ENCODE data around the gene ISCU. TPM values are rescaled to one million over a fixed set of nuclear protein-coding genes. Genes with fewer than 3 reads are reported as not detected.

ISCU gene
- total RNA-seq, 1 donor from 2014 or later: 78.9 TPM

DNA sequence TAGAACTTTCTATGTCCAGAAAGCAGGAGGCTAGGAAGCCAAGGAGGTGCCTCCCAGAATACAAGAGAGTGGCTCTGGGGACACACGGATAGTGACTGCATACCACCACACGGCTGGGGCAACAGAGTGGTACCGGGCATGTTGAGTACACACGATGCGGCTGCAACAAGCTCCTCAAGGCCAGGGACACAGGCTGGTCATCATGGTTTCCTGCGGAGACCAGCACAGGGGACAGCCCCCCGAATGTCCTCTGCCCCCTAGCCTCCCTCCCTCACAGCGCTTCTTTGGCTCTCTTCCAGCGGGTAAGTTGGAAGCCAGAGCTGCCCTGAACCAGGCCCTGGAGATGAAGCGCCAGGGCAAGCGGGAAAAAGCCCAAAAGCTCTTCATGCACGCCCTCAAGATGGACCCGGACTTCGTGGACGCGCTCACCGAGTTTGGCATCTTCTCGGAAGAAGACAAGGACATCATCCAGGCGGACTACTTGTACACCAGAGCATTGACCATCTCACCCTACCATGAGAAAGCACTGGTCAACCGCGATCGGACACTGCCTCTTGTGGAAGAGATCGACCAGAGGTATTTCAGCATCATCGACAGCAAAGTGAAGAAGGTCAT lies 44.2 kb upstream of the ISCU start:
- no peaks in the 10 kb centered on the region for H3K27me3 ChIP-seq
- peaks cover 28% of the 10 kb centered on the region for H3F3A ChIP-seq (ENCODE audit: low read depth)
- H3K9ac ChIP-seq: no peak overlapping the region
- peaks cover 12% of the 10 kb centered on the region for H3K79me2 ChIP-seq (ENCODE audit: low read depth)
- peaks cover 8% of the 10 kb centered on the region for H3K4me1 ChIP-seq
- H3K4me3 ChIP-seq: no peak overlapping the region
- H4K20me1 ChIP-seq (ENCODE audit: low read depth): peaks cover 20% of the 10 kb centered on the region
- H3K36me3 ChIP-seq: peaks cover 16% of the 10 kb centered on the region
- no peak overlapping the region for H2AFZ ChIP-seq (replicated peaks)
- H3K9me3 ChIP-seq (ENCODE audit: low read depth): no peaks in the 10 kb centered on the region
- peaks cover 15% of the 10 kb centered on the region for H3K4me1 Mint-ChIP-seq
- H3K27me3 Mint-ChIP-seq (ENCODE audit: insufficient read depth, low read depth): peaks cover 16% of the 10 kb centered on the region
- H3K4me3 Mint-ChIP-seq: no peak overlapping the region
- H3K9me3 Mint-ChIP-seq: no peaks in the 10 kb centered on the region
- H3K4me2 ChIP-seq: no peak overlapping the region
- TF ChIP-seq EZH2 (IDR thresholded peaks at IDR 0.05) (no peak), EZH2phosphoT487 (IDR thresholded peaks at IDR 0.05) (no peak)
- TF ChIP-seq, protein P1, sequence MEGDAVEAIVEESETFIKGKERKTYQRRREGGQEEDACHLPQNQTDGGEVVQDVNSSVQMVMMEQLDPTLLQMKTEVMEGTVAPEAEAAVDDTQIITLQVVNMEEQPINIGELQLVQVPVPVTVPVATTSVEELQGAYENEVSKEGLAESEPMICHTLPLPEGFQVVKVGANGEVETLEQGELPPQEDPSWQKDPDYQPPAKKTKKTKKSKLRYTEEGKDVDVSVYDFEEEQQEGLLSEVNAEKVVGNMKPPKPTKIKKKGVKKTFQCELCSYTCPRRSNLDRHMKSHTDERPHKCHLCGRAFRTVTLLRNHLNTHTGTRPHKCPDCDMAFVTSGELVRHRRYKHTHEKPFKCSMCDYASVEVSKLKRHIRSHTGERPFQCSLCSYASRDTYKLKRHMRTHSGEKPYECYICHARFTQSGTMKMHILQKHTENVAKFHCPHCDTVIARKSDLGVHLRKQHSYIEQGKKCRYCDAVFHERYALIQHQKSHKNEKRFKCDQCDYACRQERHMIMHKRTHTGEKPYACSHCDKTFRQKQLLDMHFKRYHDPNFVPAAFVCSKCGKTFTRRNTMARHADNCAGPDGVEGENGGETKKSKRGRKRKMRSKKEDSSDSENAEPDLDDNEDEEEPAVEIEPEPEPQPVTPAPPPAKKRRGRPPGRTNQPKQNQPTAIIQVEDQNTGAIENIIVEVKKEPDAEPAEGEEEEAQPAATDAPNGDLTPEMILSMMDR (IDR thresholded peaks at IDR 0.05): no peak
- H3K27ac ChIP-seq: no peak overlapping the region
- no peak overlapping the region for H3K27ac Mint-ChIP-seq
- no peak for DNase-seq (ENCODE audit: low spot score)
- H3K36me3 Mint-ChIP-seq: peaks cover 32% of the 10 kb centered on the region

DNA sequence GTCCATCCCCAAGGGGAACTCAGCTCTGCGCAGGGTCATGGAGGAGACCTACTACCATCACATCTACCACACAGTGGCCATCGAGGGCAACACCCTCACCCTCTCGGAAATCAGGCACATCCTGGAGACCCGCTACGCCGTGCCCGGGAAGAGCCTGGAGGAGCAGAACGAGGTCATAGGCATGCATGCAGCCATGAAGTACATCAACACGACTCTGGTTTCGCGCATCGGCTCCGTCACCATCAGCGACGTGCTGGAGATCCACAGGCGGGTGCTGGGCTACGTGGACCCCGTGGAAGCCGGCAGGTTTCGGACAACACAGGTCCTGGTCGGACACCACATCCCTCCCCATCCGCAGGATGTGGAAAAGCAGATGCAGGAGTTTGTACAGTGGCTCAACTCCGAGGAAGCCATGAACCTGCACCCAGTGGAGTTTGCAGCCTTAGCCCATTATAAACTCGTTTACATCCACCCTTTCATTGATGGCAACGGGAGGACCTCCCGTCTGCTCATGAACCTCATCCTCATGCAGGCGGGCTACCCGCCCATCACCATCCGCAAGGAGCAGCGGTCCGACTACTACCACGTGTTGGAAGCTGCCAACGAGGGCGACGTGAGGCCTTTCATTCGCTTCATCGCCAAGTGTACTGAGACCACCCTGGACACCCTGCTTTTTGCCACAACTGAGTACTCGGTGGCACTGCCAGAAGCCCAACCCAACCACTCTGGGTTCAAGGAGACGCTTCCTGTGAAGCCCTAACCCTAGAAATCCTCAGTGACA lies 43.5 kb upstream of the ISCU start:
- peaks cover 37% of the 10 kb centered on the region for H3K36me3 Mint-ChIP-seq
- H3K9ac ChIP-seq: no peak overlapping the region
- peaks cover 20% of the 10 kb centered on the region for H4K20me1 ChIP-seq (ENCODE audit: low read depth)

DNA sequence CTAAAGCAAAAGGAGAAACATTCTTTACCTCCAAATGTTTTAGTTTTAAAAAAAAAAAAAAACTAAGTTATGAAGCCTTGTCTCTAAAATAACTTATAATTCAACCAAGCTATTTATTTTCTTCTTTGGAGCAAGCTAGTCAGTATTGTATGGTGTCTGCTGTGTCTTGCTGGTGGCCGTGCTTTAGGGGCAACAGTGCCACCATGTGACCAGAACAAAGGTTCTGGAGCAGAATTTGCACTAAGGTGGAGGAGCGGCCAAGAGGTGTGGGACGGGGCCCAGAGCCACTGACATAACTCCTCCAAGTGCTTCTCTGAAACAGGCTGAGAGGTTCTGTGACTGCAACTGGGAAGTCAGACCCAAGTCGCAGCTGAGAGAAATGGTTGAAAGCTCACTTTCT lies 42.8 kb upstream of the ISCU start:
- H3K27me3 Mint-ChIP-seq (ENCODE audit: insufficient read depth, low read depth): peaks cover 16% of the 10 kb centered on the region
- Histone ChIP-seq H2AFZ (replicated peaks) (no peak overlapping the region), H3K27ac (no peak overlapping the region), H3K4me2 (no peak overlapping the region), H3K9ac (no peak overlapping the region), H3K36me3 (peaks cover 16% of the 10 kb centered on the region), H3K9me3 (ENCODE audit: low read depth) (no peaks in the 10 kb centered on the region), H3K79me2 (ENCODE audit: low read depth) (peaks cover 17% of the 10 kb centered on the region), H4K20me1 (ENCODE audit: low read depth) (peaks cover 20% of the 10 kb centered on the region), H3K27me3 (no peaks in the 10 kb centered on the region), H3K4me3 (no peak overlapping the region), H3F3A (ENCODE audit: low read depth) (peaks cover 32% of the 10 kb centered on the region), H3K4me1 (peaks cover 10% of the 10 kb centered on the region)
- peak; percentile 40 for DNase-seq (ENCODE audit: low spot score)
- H3K4me3 Mint-ChIP-seq: no peak overlapping the region
- TF ChIP-seq, protein P1 (IDR thresholded peaks at IDR 0.05): peak; percentile 49
- no peak for TF ChIP-seq EZH2 (IDR thresholded peaks at IDR 0.05)
- peaks cover 42% of the 10 kb centered on the region for H3K36me3 Mint-ChIP-seq
- H3K9me3 Mint-ChIP-seq: no peaks in the 10 kb centered on the region
- peaks cover 13% of the 10 kb centered on the region for H3K4me1 Mint-ChIP-seq
- no peak overlapping the region for H3K27ac Mint-ChIP-seq

More for the DNA sequence above, 43.5 kb upstream of the ISCU start:
- no peak overlapping the region for H2AFZ ChIP-seq (replicated peaks)
- Mint-ChIP-seq H3K27me3 (ENCODE audit: insufficient read depth, low read depth) (peaks cover 16% of the 10 kb centered on the region), H3K9me3 (no peaks in the 10 kb centered on the region), H3K27ac (no peak overlapping the region), H3K4me1 (peaks cover 15% of the 10 kb centered on the region), H3K4me3 (no peak overlapping the region)
- no peak for DNase-seq (ENCODE audit: low spot score)
- peaks cover 16% of the 10 kb centered on the region for H3K36me3 ChIP-seq
- H3K4me2 ChIP-seq: no peak overlapping the region
- H3F3A ChIP-seq (ENCODE audit: low read depth): peaks cover 28% of the 10 kb centered on the region
- H3K4me3 ChIP-seq: no peak overlapping the region
- TF ChIP-seq EZH2phosphoT487 (IDR thresholded peaks at IDR 0.05) (no peak), EZH2 (IDR thresholded peaks at IDR 0.05) (no peak)
- TF ChIP-seq, protein P1 (IDR thresholded peaks at IDR 0.05): no peak
- peaks cover 12% of the 10 kb centered on the region for H3K79me2 ChIP-seq (ENCODE audit: low read depth)
- no peaks in the 10 kb centered on the region for H3K27me3 ChIP-seq
- H3K4me1 ChIP-seq: peaks cover 8% of the 10 kb centered on the region
- H3K27ac ChIP-seq: no peak overlapping the region
- no peaks in the 10 kb centered on the region for H3K9me3 ChIP-seq (ENCODE audit: low read depth)

Measured in neural progenitor cell (in vitro differentiated cells).